ENCODE data around the gene PRR5L.

The PRR5L gene

DNA sequence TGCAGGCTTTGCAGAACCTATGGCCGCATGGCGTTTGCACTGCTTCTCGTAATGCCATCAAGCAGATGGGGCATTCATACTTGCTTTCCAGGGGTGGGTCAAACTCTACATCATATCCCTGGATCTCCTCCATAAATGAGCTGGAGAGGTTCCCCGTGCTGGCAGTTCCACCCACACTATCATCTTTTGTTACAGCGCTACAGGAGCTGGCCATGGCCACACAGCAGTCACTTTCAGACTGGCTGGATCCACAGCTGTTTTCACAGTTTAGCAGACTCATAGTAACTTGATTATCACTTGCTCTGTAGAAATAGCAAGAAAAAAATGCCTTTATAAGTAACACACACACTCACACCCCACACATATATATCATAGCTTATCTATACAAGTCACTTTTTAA is 205.1 kb downstream of the PRR5L start:
- Histone ChIP-seq H3K9me3 (ENCODE audit: control insufficient read depth, insufficient read depth, low read depth, low read length) (no peaks in the 10 kb centered on the region), H3K4me1 (ENCODE audit: control insufficient read depth, insufficient read depth, low read length) (no peaks in the 10 kb centered on the region), H3K4me3 (ENCODE audit: low read depth, low read length) (no peak overlapping the region), H3K36me3 (ENCODE audit: control insufficient read depth in 2 of 2, insufficient read depth in 1 of 2, low read length in 2 of 2) (peaks cover 3 to 34% of the 10 kb centered on the region in 2 experiments), H3K27ac (ENCODE audit: extremely low read depth, low read depth, low read length) (no peak overlapping the region)
- TF ChIP-seq ZNF398 (tag by site-specific recombination; IDR thresholded peaks at IDR 0.05) = no peak
- no peak for TF ChIP-seq EGR2 (tag by site-specific recombination; IDR thresholded peaks at IDR 0.05; ENCODE audit: low read depth)
- TF ChIP-seq ZNF571 (tag by site-specific recombination; IDR thresholded peaks at IDR 0.05) = no peak
- no peak for TF ChIP-seq WT1 (tag by site-specific recombination; IDR thresholded peaks at IDR 0.05)
- no peak for TF ChIP-seq ZBTB8A (tag by site-specific recombination; IDR thresholded peaks at IDR 0.05)
- no peak for TF ChIP-seq PRDM2 (tag by site-specific recombination; IDR thresholded peaks at IDR 0.05; ENCODE audit: borderline replicate concordance)
- TF ChIP-seq ZFP3 (tag by site-specific recombination; IDR thresholded peaks at IDR 0.05; ENCODE audit: low read depth) = no peak
- TF ChIP-seq ZNF580 (tag by site-specific recombination; IDR thresholded peaks at IDR 0.05) = no peak
- no peak for TF ChIP-seq ZNF701 (tag by site-specific recombination; IDR thresholded peaks at IDR 0.05)
- TF ChIP-seq ZSCAN16 (tag by site-specific recombination; IDR thresholded peaks at IDR 0.05) = no peak
- TF ChIP-seq BCL11B (tag by site-specific recombination; IDR thresholded peaks at IDR 0.05; ENCODE audit: low read depth) = no peak
- no peak for TF ChIP-seq ZFHX2 (tag by site-specific recombination; conservative IDR thresholded peaks at IDR 0.05)
- TF ChIP-seq, protein P1, sequence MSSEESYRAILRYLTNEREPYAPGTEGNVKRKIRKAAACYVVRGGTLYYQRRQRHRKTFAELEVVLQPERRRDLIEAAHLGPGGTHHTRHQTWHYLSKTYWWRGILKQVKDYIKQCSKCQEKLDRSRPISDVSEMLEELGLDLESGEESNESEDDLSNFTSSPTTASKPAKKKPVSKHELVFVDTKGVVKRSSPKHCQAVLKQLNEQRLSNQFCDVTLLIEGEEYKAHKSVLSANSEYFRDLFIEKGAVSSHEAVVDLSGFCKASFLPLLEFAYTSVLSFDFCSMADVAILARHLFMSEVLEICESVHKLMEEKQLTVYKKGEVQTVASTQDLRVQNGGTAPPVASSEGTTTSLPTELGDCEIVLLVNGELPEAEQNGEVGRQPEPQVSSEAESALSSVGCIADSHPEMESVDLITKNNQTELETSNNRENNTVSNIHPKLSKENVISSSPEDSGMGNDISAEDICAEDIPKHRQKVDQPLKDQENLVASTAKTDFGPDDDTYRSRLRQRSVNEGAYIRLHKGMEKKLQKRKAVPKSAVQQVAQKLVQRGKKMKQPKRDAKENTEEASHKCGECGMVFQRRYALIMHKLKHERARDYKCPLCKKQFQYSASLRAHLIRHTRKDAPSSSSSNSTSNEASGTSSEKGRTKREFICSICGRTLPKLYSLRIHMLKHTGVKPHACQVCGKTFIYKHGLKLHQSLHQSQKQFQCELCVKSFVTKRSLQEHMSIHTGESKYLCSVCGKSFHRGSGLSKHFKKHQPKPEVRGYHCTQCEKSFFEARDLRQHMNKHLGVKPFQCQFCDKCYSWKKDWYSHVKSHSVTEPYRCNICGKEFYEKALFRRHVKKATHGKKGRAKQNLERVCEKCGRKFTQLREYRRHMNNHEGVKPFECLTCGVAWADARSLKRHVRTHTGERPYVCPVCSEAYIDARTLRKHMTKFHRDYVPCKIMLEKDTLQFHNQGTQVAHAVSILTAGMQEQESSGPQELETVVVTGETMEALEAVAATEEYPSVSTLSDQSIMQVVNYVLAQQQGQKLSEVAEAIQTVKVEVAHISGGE (tag by site-specific recombination; conservative IDR thresholded peaks at IDR 0.05; ENCODE audit: low read depth) = no peak
- ChIA-PET POLR2A (interaction anchor here (0.8 to 2.9 kb wide), 3 partner anchors 9 to 233 kb away, joined by 3 to 12 read pairs (median 3); partner anchors contain the start of gene TRAF6), CTCF (interaction anchor here (0.7 to 5.0 kb wide), 9 partner anchors 8 to 1196 kb away, joined by 3 to 51 read pairs (median 4); partner anchors contain the start of gene TRAF6)

All from HEK293 (cell line).